GM12878 (cell line): ENCODE measurements around the gene AOC3. TPM values are rescaled to one million over a fixed set of nuclear protein-coding genes. Genes with fewer than 3 reads are reported as not detected.

Experiments used
- ATAC-seq: fragments of 200-7000 bp; cut with Tn5 transposase; 3 replicates; pipeline ENCODE4 v1.9.1; 2020; ENCODE audit warnings: mild to moderate bottlenecking, moderate library complexity
- BruUV-seq: library from RNA; stranded (reverse); fragments of 400-500 nt; replicated peaks from 2 replicates; lab custom pipeline; 2021; lab: Mats Ljungman, UMichigan
- CTCF ChIA-PET: fragments of 300-600 bp; sonication (Branson Sonifier 250); formaldehyde crosslinking; extraction: SDS; loops from one replicate; lab custom pipeline; 2021; ENCODE audit warnings: inconsistent platforms; lab: Yijun Ruan, JAX
- POLR2A ChIA-PET: fragments of 350-600 bp; formaldehyde crosslinking; extraction: SDS; loops from one replicate; lab custom pipeline; 2021; ENCODE audit warnings: inconsistent platforms; lab: Charles Lee
- RAD21 ChIA-PET: fragments of 300-600 bp; sonication (Branson Sonifier 250); formaldehyde crosslinking; loops from one replicate; lab custom pipeline; 2023; ENCODE audit warnings: antibody characterized with exemption; ENCODE audit not compliant: unreplicated experiment; lab: Charles Lee
- SMC1A ChIA-PET: fragments of 300-600 bp; sonication (Branson Sonifier 250); formaldehyde crosslinking; loops from one replicate; lab custom pipeline; 2023; ENCODE audit not compliant: unreplicated experiment, uncharacterized antibody; lab: Charles Lee
- DNase-seq: peaks from one replicate; pipeline ENCODE4 v3.0.0-alpha.2; 2011; ENCODE audit warnings: low read depth, low spot score
- FAIRE-seq: peaks from 3 replicates; lab custom pipeline; 2011; peaks lifted over from hg19 to GRCh38; lab: Jason Lieb, UNC
- H2AFZ ChIP-seq: 2 replicates; pipeline ENCODE4 v1.6.0; 2011; ENCODE audit warnings: low read depth, low read length, control low read depth; ENCODE audit not compliant: control insufficient read depth
- H3K27ac ChIP-seq: 2 replicates; pipeline ENCODE4 v1.5.1; 2011; ENCODE audit warnings: control low read depth; ENCODE audit not compliant: control insufficient read depth, insufficient read depth
- H3K27me3 ChIP-seq, 2 experiments: replicated peaks in 1 of 2; 2 replicates each; pipeline versions ENCODE4 v1.6.0 to v1.6.1; 2011; ENCODE audit warnings: low read length in 1 of 2; ENCODE audit not compliant: control insufficient read depth in 2 of 2, insufficient read depth in 2 of 2
- H3K36me3 ChIP-seq, 2 experiments: 2 replicates each; pipeline ENCODE4 v1.5.1; 2011; ENCODE audit warnings: low read length in 1 of 2; ENCODE audit not compliant: control insufficient read depth in 2 of 2, insufficient read depth in 2 of 2
- H3K4me1 ChIP-seq: 2 replicates; pipeline ENCODE4 v1.6.1; 2011; ENCODE audit warnings: mild to moderate bottlenecking, low read length, moderate library complexity, mixed read lengths; ENCODE audit not compliant: control insufficient read depth, insufficient read depth
- H3K4me2 ChIP-seq: 2 replicates; pipeline ENCODE4 v1.6.0; 2011; ENCODE audit warnings: control low read depth; ENCODE audit not compliant: control insufficient read depth, insufficient read depth
- H3K4me3 ChIP-seq: fragments of 200-600 bp; sonication (generic); 2 replicates; pipeline ENCODE4 v1.5.1; 2016
- H3K79me2 ChIP-seq: 2 replicates; pipeline ENCODE4 v1.6.0; 2011; ENCODE audit warnings: low read length; ENCODE audit not compliant: control insufficient read depth, insufficient read depth
- H3K9ac ChIP-seq: 2 replicates; pipeline ENCODE4 v1.8.0; 2011; ENCODE audit warnings: low read length, control low read depth, mixed read lengths; ENCODE audit not compliant: control insufficient read depth, insufficient read depth
- H3K9me3 ChIP-seq: replicated peaks from 3 replicates; pipeline ENCODE4 v1.5.1; 2011; ENCODE audit warnings: mild to moderate bottlenecking, low read length; ENCODE audit not compliant: control insufficient read depth, insufficient read depth
- H4K20me1 ChIP-seq: 2 replicates; pipeline ENCODE4 v1.6.0; 2011; ENCODE audit not compliant: control insufficient read depth, insufficient read depth
- WGBS: methylation state at CpG from one replicate; pipeline ENCODE4 v1.1.6; 2016; ENCODE audit warnings: low lambda C conversion rate; ENCODE audit not compliant: insufficient replicate concordance, insufficient coverage; ENCODE audit errors: missing lambda C conversion rate; 5-methylcytosine and 5-hydroxymethylcytosine counted together
- in situ Hi-C: fragments of 300-500 bp; cut with MboI; formaldehyde crosslinking; loops from 9 replicates; pipeline ENCODE4 v1.14.3; 2018; ENCODE audit warnings: mixed read lengths
- intact Hi-C: fragments of 100-400 bp; cut with micrococcal nuclease; formaldehyde crosslinking; loops from one replicate; pipeline ENCODE4 v1.14.2; 2022; ENCODE audit not compliant: unreplicated experiment
- polyA plus RNA-seq, 11 experiments: library from polyadenylated mRNA; depleted of rRNA in 4 of 11; unstranded in 6 of 11; stranded (reverse) in 5 of 11; fragments of >200 nt; fragmentation: Nextera tagmentation in 4 of 11; fragmentation: Illumina TruSeq in 1 of 11; extraction: Ambion mirVana in 4 of 11; extraction: Trizol in 1 of 11; gene quantifications; 1 replicate in 1 of 11; 2 replicates in 10 of 11; pipeline versions ENCODE4 v1.2.1 to v1.2.3, GENCODE V29; 2011 to 2016; ENCODE audit warnings: inconsistent platforms in 2 of 11, missing spikeins in 2 of 11, low read depth in 1 of 11
- total RNA-seq, 4 experiments: library from RNA; depleted of rRNA in 3 of 4; stranded (reverse); fragments of >200 nt in 3 of 4; fragmentation: Illumina TruSeq in 1 of 4; extraction: Trizol in 1 of 4; gene quantifications; 2 replicates each; pipeline versions ENCODE4 v1.2.1 to v1.2.3, GENCODE V29; 2013 to 2021
- TF ChIP-seq, protein P1 (sequence below): IDR thresholded peaks from 2 replicates; pipeline ENCODE4 v1.6.1; 2011; ENCODE audit warnings: borderline replicate concordance, low read depth, mild to moderate bottlenecking, moderate library complexity, mixed read lengths, low read length; ENCODE audit not compliant: insufficient read depth; ENCODE audit errors: extremely low read length
- TF ChIP-seq, protein P2 (sequence below): fragments of 450-650 bp; formaldehyde crosslinking; IDR thresholded peaks from 2 replicates; pipeline ENCODE4 v1.4.0; 2020; ENCODE audit warnings: mild to moderate bottlenecking, moderate library complexity

The AOC3 gene
- total and polyA plus RNA-seq, 10 of the 15 experiments (the other 5 are each of a cell fraction or from before 2014, with no cell fraction given): 0.02 to 0.91 (median 0.34) TPM; not detected in 2

DNA sequence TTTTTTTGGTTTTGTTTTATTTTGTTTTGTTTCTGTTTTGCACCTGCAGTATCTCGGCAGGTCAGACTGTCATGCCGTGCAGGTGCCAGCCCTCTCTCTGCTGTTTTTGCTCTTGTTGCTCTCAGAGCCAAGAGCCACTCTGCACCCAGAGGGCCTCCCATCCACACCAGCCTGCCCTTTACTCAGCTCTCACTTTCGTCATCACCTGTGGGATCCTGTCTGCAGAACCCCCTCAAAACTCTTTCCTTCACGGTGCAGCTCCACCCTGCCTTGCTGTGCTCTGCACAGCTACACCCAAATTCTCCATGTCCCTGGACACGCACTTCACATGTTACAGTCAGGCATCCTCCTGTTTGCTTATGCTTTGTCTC lies 2.6 kb downstream of the AOC3 start:
- intact Hi-C loops: no loop called here
- Histone ChIP-seq H3K79me2 (no peaks in the 10 kb centered on the region), H3K27me3 (no peaks in the 10 kb centered on the region), H3K4me2 (no peak overlapping the region), H3K36me3 (no peaks in the 10 kb centered on the region), H3K4me3 (no peak overlapping the region), H3K9me3 (no peaks in the 10 kb centered on the region), H3K9ac (no peak overlapping the region), H2AFZ (no peak overlapping the region), H3K4me1 (no peaks in the 10 kb centered on the region), H3K27ac (no peak overlapping the region), H4K20me1 (no peaks in the 10 kb centered on the region)
- no peak for DNase-seq
- TF ChIP-seq, protein P1, sequence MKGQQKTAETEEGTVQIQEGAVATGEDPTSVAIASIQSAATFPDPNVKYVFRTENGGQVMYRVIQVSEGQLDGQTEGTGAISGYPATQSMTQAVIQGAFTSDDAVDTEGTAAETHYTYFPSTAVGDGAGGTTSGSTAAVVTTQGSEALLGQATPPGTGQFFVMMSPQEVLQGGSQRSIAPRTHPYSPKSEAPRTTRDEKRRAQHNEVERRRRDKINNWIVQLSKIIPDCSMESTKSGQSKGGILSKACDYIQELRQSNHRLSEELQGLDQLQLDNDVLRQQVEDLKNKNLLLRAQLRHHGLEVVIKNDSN: no peak
- TF ChIP-seq, protein P2, sequence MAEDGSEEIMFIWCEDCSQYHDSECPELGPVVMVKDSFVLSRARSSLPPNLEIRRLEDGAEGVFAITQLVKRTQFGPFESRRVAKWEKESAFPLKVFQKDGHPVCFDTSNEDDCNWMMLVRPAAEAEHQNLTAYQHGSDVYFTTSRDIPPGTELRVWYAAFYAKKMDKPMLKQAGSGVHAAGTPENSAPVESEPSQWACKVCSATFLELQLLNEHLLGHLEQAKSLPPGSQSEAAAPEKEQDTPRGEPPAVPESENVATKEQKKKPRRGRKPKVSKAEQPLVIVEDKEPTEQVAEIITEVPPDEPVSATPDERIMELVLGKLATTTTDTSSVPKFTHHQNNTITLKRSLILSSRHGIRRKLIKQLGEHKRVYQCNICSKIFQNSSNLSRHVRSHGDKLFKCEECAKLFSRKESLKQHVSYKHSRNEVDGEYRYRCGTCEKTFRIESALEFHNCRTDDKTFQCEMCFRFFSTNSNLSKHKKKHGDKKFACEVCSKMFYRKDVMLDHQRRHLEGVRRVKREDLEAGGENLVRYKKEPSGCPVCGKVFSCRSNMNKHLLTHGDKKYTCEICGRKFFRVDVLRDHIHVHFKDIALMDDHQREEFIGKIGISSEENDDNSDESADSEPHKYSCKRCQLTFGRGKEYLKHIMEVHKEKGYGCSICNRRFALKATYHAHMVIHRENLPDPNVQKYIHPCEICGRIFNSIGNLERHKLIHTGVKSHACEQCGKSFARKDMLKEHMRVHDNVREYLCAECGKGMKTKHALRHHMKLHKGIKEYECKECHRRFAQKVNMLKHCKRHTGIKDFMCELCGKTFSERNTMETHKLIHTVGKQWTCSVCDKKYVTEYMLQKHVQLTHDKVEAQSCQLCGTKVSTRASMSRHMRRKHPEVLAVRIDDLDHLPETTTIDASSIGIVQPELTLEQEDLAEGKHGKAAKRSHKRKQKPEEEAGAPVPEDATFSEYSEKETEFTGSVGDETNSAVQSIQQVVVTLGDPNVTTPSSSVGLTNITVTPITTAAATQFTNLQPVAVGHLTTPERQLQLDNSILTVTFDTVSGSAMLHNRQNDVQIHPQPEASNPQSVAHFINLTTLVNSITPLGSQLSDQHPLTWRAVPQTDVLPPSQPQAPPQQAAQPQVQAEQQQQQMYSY (CRISPR knock-in tag): no peak
- CTCF ChIA-PET: interaction anchor here (0.6 kb wide), 1 partner anchor 75 kb away, joined by 3 read pairs; no protein-coding TSS in a partner anchor
- BruUV-seq: no TSS peak
- ATAC-seq: no peak
- RAD21 ChIA-PET: no interaction called here
- SMC1A ChIA-PET: no interaction called here
- WGBS: 39% methylated on average over 5 of the region's 5 CpGs
- no peak for FAIRE-seq
- in situ Hi-C loops: no loop called here
- POLR2A ChIA-PET: interaction anchor here (1.2 kb wide), 1 partner anchor 17 kb away, joined by 3 read pairs; no protein-coding TSS in a partner anchor
